GM12873 (cell line): Measurements from ENCODE around the gene MEN1.

Experiments used
- TF ChIP-seq, protein P1 (sequence below): IDR thresholded peaks from 2 replicates; pipeline ENCODE4 v1.5.1; 2012; ENCODE audit warnings: low read depth, mild to moderate bottlenecking, moderate library complexity, low read length, control low read depth; ENCODE audit not compliant: insufficient read depth; ENCODE audit errors: missing control alignments

Gene MEN1

DNA sequence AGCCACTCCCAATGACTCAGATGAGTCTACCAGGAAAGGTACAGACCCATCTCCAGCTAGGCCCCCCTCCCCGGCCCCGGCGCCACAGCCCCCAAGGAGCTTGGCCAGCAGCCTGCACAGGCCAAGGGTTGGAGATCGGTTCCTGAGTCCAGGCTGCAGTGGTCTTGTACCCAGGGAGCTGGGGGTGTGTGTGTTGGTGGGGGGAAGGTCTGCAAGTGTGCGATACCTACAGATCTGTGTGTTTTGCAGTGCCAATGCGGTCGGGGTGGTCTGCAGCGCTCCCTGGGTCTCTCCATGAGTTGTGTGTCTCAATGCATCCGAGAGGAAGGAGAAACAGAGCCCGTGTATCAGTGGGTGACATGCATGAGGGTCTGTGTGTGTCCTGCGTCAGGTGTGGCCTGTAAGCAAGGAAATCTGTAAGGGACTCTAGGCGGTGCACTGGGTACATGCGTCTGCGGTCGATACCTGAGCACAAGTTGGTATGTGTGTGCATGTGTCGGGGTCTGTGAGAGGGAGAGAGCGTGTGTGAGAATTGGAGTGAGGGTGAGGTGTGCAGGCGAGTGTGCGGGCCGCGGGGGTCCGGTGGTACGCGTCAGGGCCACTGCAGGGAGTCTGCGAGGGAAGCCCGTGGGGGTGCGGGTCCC lies 33.5 kb upstream of the MEN1 start:
- TF ChIP-seq, protein P1, sequence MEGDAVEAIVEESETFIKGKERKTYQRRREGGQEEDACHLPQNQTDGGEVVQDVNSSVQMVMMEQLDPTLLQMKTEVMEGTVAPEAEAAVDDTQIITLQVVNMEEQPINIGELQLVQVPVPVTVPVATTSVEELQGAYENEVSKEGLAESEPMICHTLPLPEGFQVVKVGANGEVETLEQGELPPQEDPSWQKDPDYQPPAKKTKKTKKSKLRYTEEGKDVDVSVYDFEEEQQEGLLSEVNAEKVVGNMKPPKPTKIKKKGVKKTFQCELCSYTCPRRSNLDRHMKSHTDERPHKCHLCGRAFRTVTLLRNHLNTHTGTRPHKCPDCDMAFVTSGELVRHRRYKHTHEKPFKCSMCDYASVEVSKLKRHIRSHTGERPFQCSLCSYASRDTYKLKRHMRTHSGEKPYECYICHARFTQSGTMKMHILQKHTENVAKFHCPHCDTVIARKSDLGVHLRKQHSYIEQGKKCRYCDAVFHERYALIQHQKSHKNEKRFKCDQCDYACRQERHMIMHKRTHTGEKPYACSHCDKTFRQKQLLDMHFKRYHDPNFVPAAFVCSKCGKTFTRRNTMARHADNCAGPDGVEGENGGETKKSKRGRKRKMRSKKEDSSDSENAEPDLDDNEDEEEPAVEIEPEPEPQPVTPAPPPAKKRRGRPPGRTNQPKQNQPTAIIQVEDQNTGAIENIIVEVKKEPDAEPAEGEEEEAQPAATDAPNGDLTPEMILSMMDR, result no peak

DNA sequence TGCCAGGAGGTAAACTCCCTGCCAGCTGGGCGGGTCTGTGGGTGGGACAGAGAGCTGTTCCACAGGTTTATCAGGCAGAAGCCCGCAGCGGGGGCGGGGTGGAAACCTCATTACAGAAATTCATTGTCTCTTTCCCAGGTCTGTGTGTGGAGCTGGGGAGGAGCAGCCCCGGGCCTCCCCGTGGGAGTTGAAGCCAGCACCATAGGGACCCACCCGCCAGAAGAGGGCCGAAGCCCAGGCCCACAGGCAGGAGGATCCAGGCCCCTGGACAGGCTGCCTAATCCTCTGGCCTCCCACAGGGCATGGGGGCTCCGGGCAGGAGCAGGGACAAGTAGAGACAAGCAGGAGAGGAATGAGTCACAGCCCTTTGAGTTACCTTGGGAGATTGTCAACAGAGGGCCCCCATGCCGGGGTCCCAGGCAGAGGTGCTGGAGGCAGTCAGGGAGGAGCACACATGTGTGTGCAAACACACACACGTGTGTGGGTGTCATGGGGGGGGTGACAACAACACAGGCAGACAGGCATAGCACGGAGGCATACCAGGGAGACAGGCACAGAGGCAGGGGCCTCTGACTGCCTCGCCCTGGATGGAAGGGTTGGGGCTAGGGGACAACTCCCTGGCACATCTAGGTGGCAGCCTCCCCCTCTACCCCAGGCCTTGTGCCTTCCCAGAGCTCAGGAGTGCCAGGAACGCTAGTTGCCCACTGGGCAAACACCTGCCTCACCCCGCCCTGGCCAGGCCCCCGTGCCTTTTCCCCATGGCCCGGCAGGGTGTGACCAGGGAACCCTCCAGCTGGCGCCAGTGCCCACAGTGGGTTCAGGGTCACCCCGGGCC lies 32.7 kb upstream of the MEN1 start:
- TF ChIP-seq, protein P1, result no peak

DNA sequence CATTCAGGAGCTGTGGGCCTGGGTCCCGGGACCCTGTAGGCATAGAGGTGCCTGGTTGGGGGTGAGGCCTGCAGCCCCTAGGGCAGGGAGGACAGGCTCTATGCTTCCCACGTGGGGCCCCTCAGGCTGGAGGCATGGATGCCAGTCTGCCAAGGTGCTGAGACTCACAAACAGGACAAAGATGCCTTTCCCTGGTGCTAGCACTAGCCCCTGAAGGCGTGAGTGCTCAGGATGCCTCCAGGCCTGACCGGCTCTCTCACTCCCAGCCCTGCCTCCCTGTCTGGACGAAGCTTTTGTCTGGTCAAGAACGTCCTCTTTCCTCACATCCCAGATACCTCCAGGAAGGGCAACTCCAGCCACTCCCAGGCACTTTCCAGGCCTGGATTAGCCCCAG lies 32.0 kb upstream of the MEN1 start:
- TF ChIP-seq, protein P1, result no peak

DNA sequence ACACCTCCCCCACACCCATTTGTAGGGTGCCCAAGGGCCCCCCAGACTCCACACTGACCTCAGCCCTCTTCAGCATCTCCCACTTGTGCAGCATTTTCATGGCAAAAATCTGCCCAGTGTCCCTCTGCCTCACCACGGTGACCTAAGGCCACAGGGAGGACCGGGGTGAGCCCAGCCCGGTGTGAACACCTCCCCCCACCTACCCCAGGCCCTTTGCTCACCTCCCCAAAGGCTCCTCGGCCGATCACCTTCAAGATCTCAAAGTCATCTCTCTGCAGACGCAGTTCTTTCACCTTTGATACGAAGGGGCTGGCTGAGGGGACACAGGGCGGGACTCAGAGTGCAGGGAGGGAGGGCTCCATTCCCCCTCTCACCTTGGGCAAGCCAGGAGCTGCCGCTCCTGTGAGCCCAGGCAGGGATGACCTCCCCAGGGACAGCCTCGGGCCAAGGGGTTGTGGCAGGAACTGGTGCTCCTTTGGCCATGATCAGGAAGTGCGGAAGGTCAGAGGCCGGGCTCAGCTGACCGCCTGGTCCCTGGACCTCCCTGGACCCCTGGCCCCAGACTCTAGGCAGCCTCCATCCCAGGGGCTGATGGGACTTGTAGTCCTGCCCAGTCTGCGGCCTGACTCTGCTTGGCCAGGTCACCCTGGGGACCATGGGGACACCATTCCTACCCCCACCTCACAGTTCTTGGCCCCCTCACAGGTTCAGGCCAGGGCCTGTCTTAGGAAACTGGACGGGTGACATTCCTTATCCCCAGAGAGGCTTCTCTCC lies 31.4 kb upstream of the MEN1 start:
- TF ChIP-seq, protein P1, result no peak

DNA sequence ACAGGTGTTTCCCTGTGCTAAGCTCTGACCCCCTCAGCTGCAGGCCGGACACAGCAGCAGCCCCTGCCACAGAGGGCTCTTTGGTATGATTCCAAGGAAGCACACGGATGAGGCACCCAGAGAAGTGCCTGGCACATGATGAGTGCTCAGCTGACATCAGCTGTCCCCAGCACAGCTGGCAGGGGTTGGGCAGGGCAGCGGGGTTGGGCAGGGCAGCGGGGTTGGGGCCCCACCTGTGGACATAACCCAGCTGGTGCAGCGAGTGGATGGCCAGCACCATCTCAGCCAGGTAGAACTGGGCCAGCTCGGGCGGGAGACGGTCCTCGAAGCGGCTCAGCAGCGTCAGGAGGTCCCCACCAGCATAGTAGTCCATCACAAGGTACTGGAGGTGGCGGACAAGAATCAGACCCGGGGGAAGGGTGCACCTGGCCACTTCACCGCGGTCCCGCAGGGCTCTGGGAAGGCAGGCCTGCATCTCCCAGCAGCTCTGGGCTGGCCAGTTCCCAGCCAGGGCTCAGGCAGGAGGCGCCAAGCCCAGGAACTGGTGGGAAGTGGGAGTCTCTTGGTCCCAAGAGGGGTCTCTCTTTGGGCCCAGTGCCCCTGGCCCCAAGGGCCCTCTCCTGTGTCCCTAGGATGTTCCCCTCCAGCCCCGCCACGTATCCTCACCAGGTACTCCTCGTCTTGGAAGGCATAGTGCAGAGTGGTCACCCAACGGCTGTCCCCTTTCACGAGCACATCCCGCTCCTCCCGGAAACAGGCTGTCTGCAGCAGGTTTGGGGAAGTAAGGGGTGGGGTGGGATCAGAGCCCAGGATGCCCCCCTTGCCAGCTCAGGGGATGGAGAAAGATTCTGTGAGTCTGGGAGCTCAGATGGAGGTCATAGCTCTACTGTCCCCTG lies 29.8 kb upstream of the MEN1 start:
- TF ChIP-seq, protein P1, result no peak

DNA sequence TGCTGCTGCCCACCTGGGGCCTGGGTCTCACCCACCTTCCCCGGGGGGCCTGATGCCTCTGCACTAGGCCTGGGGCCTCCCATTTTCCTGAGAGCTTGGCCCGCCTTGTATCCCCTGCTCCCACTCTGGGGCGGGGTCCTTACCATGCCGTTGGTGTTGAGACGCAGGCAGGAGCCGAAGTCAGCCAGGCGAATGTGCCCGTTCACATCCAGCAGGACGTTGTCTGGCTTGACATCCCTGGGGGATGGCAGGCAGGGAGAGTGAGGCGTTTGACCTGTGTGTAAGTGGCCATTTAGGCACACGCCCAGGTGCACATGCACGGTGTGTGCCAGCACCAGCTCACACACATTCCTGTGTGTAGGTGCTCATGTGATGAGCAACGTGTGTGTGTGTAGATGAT lies 29.0 kb upstream of the MEN1 start:
- TF ChIP-seq, protein P1, result no peak
